GM12878 (cell line): ENCODE data around the gene NOM1.

Experiments
- BRCA1 ChIP-seq: IDR thresholded peaks from 2 replicates; pipeline ENCODE4 v1.6.1; 2011; ENCODE audit warnings: low read depth, low read length, improper control_type of control experiment
- CBX5 ChIP-seq: sonication (generic); IDR thresholded peaks from 2 replicates; pipeline ENCODE4 v1.6.1; 2016; ENCODE audit warnings: low read depth, moderate library complexity, mild to moderate bottlenecking, inconsistent platforms
- CHD1 ChIP-seq: IDR thresholded peaks from 2 replicates; pipeline ENCODE4 v1.6.1; 2012; ENCODE audit warnings: low read depth, low read length, improper control_type of control experiment
- FOS ChIP-seq: IDR thresholded peaks from 3 replicates; pipeline ENCODE4 v1.6.1; 2011; ENCODE audit warnings: borderline replicate concordance; ENCODE audit not compliant: insufficient read length; ENCODE audit errors: extremely low read depth
- LARP7 ChIP-seq: fragments of 450-650 bp; IDR thresholded peaks from 2 replicates; pipeline ENCODE4 v1.6.1; 2017; ENCODE audit warnings: mild to moderate bottlenecking
- POLR2AphosphoS5 ChIP-seq: IDR thresholded peaks from 2 replicates; pipeline ENCODE4 v1.6.1; 2011; ENCODE audit warnings: mild to moderate bottlenecking, low read length, inconsistent platforms

DNA sequence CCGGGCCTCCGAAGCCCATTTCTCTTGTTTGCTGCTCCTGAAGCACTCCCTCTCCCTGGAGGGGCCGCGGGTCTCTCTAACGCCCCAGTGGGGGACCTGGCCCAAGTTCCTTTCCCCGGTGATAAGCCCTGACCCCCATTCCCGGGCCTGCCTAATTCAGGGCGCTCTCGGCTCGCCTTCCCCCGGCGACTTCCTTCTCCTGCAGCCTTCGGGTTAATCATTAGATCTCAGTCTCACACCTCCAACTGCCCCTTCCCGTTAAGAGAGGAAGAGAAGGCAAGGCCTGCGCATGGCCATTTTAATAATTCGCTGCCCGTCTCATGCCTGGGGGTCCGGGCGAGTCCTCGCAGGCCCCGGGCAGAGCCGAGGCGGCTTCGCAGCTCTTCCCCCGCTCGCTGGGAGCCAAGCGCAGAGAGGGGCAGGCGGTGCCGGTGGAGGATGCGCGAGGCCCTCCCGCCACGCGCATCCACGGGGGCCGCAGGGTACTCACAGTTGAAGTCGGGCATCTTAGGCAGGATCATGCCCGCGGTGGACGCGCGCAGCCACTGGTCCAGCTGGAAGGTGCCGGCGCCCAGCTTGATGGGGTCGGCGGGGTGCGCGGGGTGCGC is 59.8 kb downstream of the NOM1 start:
- TF ChIP-seq LARP7 (peak; percentile 86), CHD1 (no peak), BRCA1 (no peak), POLR2AphosphoS5 (no peak), FOS (no peak), CBX5 (no peak)
